Activated naive CD4-positive, alpha-beta T cell treated with anti-CD3 and anti-CD28 coated beads, Interleukin-2, amount 50 U/mL, for 72 hours (primary cell): ENCODE data around the gene CUEDC2. TPM values are rescaled to one million over a fixed set of nuclear protein-coding genes. Genes with fewer than 3 reads are reported as not detected.
A peak's percentile ranks its signal among the peaks of the same experiment; 100 is the strongest.
"Not testable (repeated sequence)": the region's sequence is repeated elsewhere in the genome, so short reads cannot be mapped to it uniquely, and the experiment has no call there.

Experiments
- ATAC-seq, 2 donors: fragments of 150-1000 bp; cut with Tn5 transposase; 2 replicates each; pipeline ENCODE4 v1.10.0; 2021; ENCODE audit warnings: mild to moderate bottlenecking in 2 of 2, moderate library complexity in 2 of 2
- DNase-seq, 2 donors: peaks; one replicate each; pipeline ENCODE4 v3.0.0; 2021 to 2022; ENCODE audit warnings: low spot score in 2 of 2
- H3K27ac Mint-ChIP-seq, 2 donors: one replicate each; pipeline ENCODE4 v1.8.0; 2022; ENCODE audit warnings: mild to moderate bottlenecking in 2 of 2, mixed read lengths in 2 of 2
- H3K36me3 Mint-ChIP-seq, 2 donors: one replicate each; pipeline ENCODE4 v1.8.0; 2022; ENCODE audit warnings: mixed read lengths in 2 of 2
- H3K9me3 Mint-ChIP-seq, 2 donors: one replicate each; pipeline ENCODE4 v1.8.0; 2022; ENCODE audit warnings: mixed read lengths in 2 of 2
- total RNA-seq, 2 donors: library from RNA; stranded (reverse); gene quantifications; one replicate each; pipeline ENCODE4 v1.2.3, GENCODE V29; 2022

Gene CUEDC2
- total RNA-seq, 2 donors from 2014 or later, result 38.7 to 73.9 TPM

GRCh38 chr10:102460836-102461186 is 28.4 kb upstream of the CUEDC2 start:
- Mint-ChIP-seq H3K27ac (peak overlapping the region; percentile 83), H3K36me3 (peaks cover 6 to 8% of the 10 kb centered on the region in 2 donors), H3K9me3 (no peaks in the 10 kb centered on the region)
- DNase-seq, result no peak
- ATAC-seq, result peak; percentile 47 to 62

- DNase-seq, result no peak
- H3K9me3 Mint-ChIP-seq, result no peaks in the 10 kb centered on the region
Measured at GRCh38 chr10:102458656-102459055, 26.3 kb upstream of the CUEDC2 start.

GRCh38 chr10:102457591-102458150 is 25.3 kb upstream of the CUEDC2 start:
- H3K9me3 Mint-ChIP-seq, result no peaks in the 10 kb centered on the region
- no peak for DNase-seq
- ATAC-seq, result no peak
- H3K36me3 Mint-ChIP-seq, result peaks cover 14 to 20% of the 10 kb centered on the region in 2 donors
- H3K27ac Mint-ChIP-seq, result no peak overlapping the region

More at GRCh38 chr10:102458656-102459055, 26.3 kb upstream of the CUEDC2 start:
- ATAC-seq, result no peak
- Mint-ChIP-seq H3K27ac (no peak overlapping the region), H3K36me3 (peaks cover 8 to 13% of the 10 kb centered on the region in 2 donors)

- H3K9me3 Mint-ChIP-seq, result no peaks in the 10 kb centered on the region
- no peak overlapping the region for H3K27ac Mint-ChIP-seq
- ATAC-seq (no peak), DNase-seq (no peak)
- H3K36me3 Mint-ChIP-seq, result peaks cover 17 to 23% of the 10 kb centered on the region in 2 donors
Measured at GRCh38 chr10:102455893-102456471, 23.6 kb upstream of the CUEDC2 start.

GRCh38 chr10:102454662-102455487 is 22.5 kb upstream of the CUEDC2 start:
- not testable (repeated sequence) for H3K9me3 Mint-ChIP-seq, ATAC-seq, DNase-seq
- peaks cover 21 to 23% of the 10 kb centered on the region in 2 donors for H3K36me3 Mint-ChIP-seq
- H3K27ac Mint-ChIP-seq, result peak overlapping the region in 1 of 2 donors; percentile 46

- peaks cover 22 to 23% of the 10 kb centered on the region in 2 donors for H3K36me3 Mint-ChIP-seq
- ATAC-seq (no peak), DNase-seq (no peak)
- H3K9me3 Mint-ChIP-seq, result no peaks in the 10 kb centered on the region
- H3K27ac Mint-ChIP-seq, result peak overlapping the region; percentile 50 to 86
Measured at GRCh38 chr10:102453502-102453901, 21.1 kb upstream of the CUEDC2 start.

GRCh38 chr10:102452672-102453340 is 20.4 kb upstream of the CUEDC2 start:
- ATAC-seq (peak; percentile 71 to 82), DNase-seq (peak; percentile 68 to 90)
- H3K27ac Mint-ChIP-seq, result peak overlapping the region; percentile 86 to 92
- no peaks in the 10 kb centered on the region for H3K9me3 Mint-ChIP-seq
- H3K36me3 Mint-ChIP-seq, result peaks cover 22 to 23% of the 10 kb centered on the region in 2 donors

GRCh38 chr10:102451105-102451969 is 19.0 kb upstream of the CUEDC2 start, which contains the start of gene C10orf95:
Gene C10orf95 (minus strand): TSS chr10:102451543. CDS start chr10:102451093, 450 bp downstream.
- no peak for ATAC-seq
- Mint-ChIP-seq H3K9me3 (no peaks in the 10 kb centered on the region), H3K36me3 (peaks cover 17 to 22% of the 10 kb centered on the region in 2 donors), H3K27ac (peak within 1 kb of the TSS; percentile 83 to 94)
- no peak for DNase-seq

- Mint-ChIP-seq H3K27ac (peak overlapping the region; percentile 94), H3K36me3 (peaks cover 17 to 22% of the 10 kb centered on the region in 2 donors), H3K9me3 (no peaks in the 10 kb centered on the region)
- ATAC-seq, result peak; percentile 53 to 80
- peak; percentile 84 to 86 for DNase-seq
Measured at GRCh38 chr10:102450374-102451104, 18.2 kb upstream of the CUEDC2 start.

- DNase-seq (no peak), ATAC-seq (peak in 1 of 2 donors; percentile 0)
- H3K36me3 Mint-ChIP-seq, result peaks cover 15 to 22% of the 10 kb centered on the region in 2 donors
- H3K27ac Mint-ChIP-seq, result peak overlapping the region; percentile 94
- no peaks in the 10 kb centered on the region for H3K9me3 Mint-ChIP-seq
Measured at GRCh38 chr10:102450124-102450373, 17.7 kb upstream of the CUEDC2 start.

GRCh38 chr10:102449321-102450123 is 17.1 kb upstream of the CUEDC2 start:
- H3K36me3 Mint-ChIP-seq, result peaks cover 10 to 22% of the 10 kb centered on the region in 2 donors
- peak; percentile 49 to 67 for ATAC-seq
- no peaks in the 10 kb centered on the region for H3K9me3 Mint-ChIP-seq
- peak overlapping the region; percentile 94 for H3K27ac Mint-ChIP-seq
- peak; percentile 78 to 80 for DNase-seq

GRCh38 chr10:102444851-102445250 is 12.5 kb upstream of the CUEDC2 start:
- DNase-seq (no peak), ATAC-seq (no peak)
- Mint-ChIP-seq H3K9me3 (no peaks in the 10 kb centered on the region), H3K36me3 (peaks cover 0 to under 1% of the 10 kb centered on the region in 2 donors), H3K27ac (no peak overlapping the region)

- H3K27ac Mint-ChIP-seq, result peak overlapping the region in 1 of 2 donors; percentile 84
- H3K36me3 Mint-ChIP-seq, result peaks cover 20 to 22% of the 10 kb centered on the region in 2 donors
Measured at GRCh38 chr10:102438374-102438773, 6.0 kb upstream of the CUEDC2 start.

GRCh38 chr10:102437515-102437914 is 5.1 kb upstream of the CUEDC2 start:
- no peaks in the 10 kb centered on the region for H3K9me3 Mint-ChIP-seq
- peak overlapping the region; percentile 81 to 84 for H3K27ac Mint-ChIP-seq
- H3K36me3 Mint-ChIP-seq, result peaks cover 20 to 22% of the 10 kb centered on the region in 2 donors
- DNase-seq (no peak), ATAC-seq (no peak)

More at GRCh38 chr10:102438374-102438773, 6.0 kb upstream of the CUEDC2 start:
- ATAC-seq (no peak), DNase-seq (no peak)
- H3K9me3 Mint-ChIP-seq, result no peaks in the 10 kb centered on the region

GRCh38 chr10:102436312-102436711 is 3.9 kb upstream of the CUEDC2 start:
- DNase-seq (no peak), ATAC-seq (no peak)
- Mint-ChIP-seq H3K9me3 (no peaks in the 10 kb centered on the region), H3K36me3 (peaks cover 27 to 33% of the 10 kb centered on the region in 2 donors), H3K27ac (peak overlapping the region; percentile 84 to 90)
